Stimulated activated CD8-positive, alpha-beta memory T cell treated with anti-CD3 and anti-CD28 coated beads, Interleukin-7, amount 100 ng/mL, for 24 hours (primary cell): Measurements from ENCODE around the gene FOXN1.
A peak's percentile ranks its signal among the peaks of the same experiment; 100 is the strongest.

Source experiments
- DNase-seq: peaks from one replicate; pipeline ENCODE4 v3.0.0-alpha.2; 2020; ENCODE audit warnings: low read depth

Gene FOXN1

GRCh38 chr17:28477928-28478327 lies 28.2 kb upstream of the FOXN1 start:
- DNase-seq, result no peak

- DNase-seq, result no peak
Observed at GRCh38 chr17:28478712-28479615, 27.2 kb upstream of the FOXN1 start.

- DNase-seq, result no peak
Observed at GRCh38 chr17:28480278-28480677, 25.9 kb upstream of the FOXN1 start.

- DNase-seq, result no peak
Observed at GRCh38 chr17:28480799-28481571, 25.2 kb upstream of the FOXN1 start.

GRCh38 chr17:28482551-28483199 lies 23.5 kb upstream of the FOXN1 start:
- no peak for DNase-seq

GRCh38 chr17:28484296-28484695 lies 21.9 kb upstream of the FOXN1 start:
- DNase-seq, result no peak

- DNase-seq, result no peak
Observed at GRCh38 chr17:28485049-28485448, 21.1 kb upstream of the FOXN1 start.

- no peak for DNase-seq
Observed at GRCh38 chr17:28487881-28488532, 18.1 kb upstream of the FOXN1 start.

- no peak for DNase-seq
Observed at GRCh38 chr17:28488533-28489276, 17.4 kb upstream of the FOXN1 start.

GRCh38 chr17:28491286-28491685 lies 14.9 kb upstream of the FOXN1 start:
- DNase-seq, result no peak

GRCh38 chr17:28491860-28492259 lies 14.3 kb upstream of the FOXN1 start:
- no peak for DNase-seq

GRCh38 chr17:28492352-28493310 lies 13.5 kb upstream of the FOXN1 start:
- DNase-seq, result no peak

GRCh38 chr17:28493460-28493859 lies 12.7 kb upstream of the FOXN1 start:
- DNase-seq, result no peak

GRCh38 chr17:28494445-28495188 lies 11.5 kb upstream of the FOXN1 start:
- DNase-seq, result peak; percentile 72

GRCh38 chr17:28495635-28496034 lies 10.5 kb upstream of the FOXN1 start:
- no peak for DNase-seq

- no peak for DNase-seq
Observed at GRCh38 chr17:28497931-28498330, 8.2 kb upstream of the FOXN1 start.

- no peak for DNase-seq
Observed at GRCh38 chr17:28498652-28499363, 7.3 kb upstream of the FOXN1 start.

GRCh38 chr17:28499364-28499664 lies 6.8 kb upstream of the FOXN1 start:
- DNase-seq, result no peak
